A549 (cell line): ENCODE measurements around the gene TXNRD1. TPM values are rescaled to one million over a fixed set of nuclear protein-coding genes. Genes with fewer than 3 reads are reported as not detected.

ENCODE experiments used
- ATAC-seq, 2 experiments: fragments of 200-7000 bp in 1 of 2; fragments of >200 bp in 1 of 2; cut with Nextera tagmentation in 1 of 2; cut with Tn5 transposase in 1 of 2; 3 replicates each; pipeline versions ENCODE4 v1.8.0 to v1.9.1; 2018 to 2020; ENCODE audit warnings: mild to moderate bottlenecking in 1 of 2, moderate library complexity in 1 of 2
- CTCF ChIA-PET: fragments of 300-600 bp; sonication (Branson Sonifier 250); formaldehyde crosslinking; extraction: SDS; loops from one replicate; lab custom pipeline; 2021; ENCODE audit warnings: antibody characterized with exemption, inconsistent platforms; lab: Yijun Ruan, JAX
- POLR2A ChIA-PET: fragments of 350-600 bp; formaldehyde crosslinking; extraction: SDS; loops from one replicate; lab custom pipeline; 2021; ENCODE audit warnings: antibody characterized with exemption, inconsistent platforms; lab: Yijun Ruan, JAX
- DNase-seq, 2 experiments: peaks; one replicate each; pipeline versions ENCODE4 v3.0.0 to v3.0.0-alpha.2; 2011 to 2016; ENCODE audit warnings: low read depth in 1 of 2, low spot score in 1 of 2
- FAIRE-seq: peaks from 2 replicates; lab custom pipeline; 2011; peaks lifted over from hg19 to GRCh38; lab: Jason Lieb, UNC
- H3K27ac ChIP-seq, 2 experiments: fragments of >200 bp; sonication (Bioruptor Twin); formaldehyde crosslinking; 3 replicates each; pipeline ENCODE4 v1.5.1; 2016 to 2017
- H3K4me1 ChIP-seq: fragments of >200 bp; sonication (Bioruptor Twin); formaldehyde crosslinking; 3 replicates; pipeline ENCODE4 v1.6.1; 2016
- H3K4me2 ChIP-seq: fragments of >200 bp; sonication (Bioruptor Twin); formaldehyde crosslinking; 3 replicates; pipeline ENCODE4 v1.6.1; 2016
- H3K4me3 ChIP-seq: fragments of >200 bp; sonication (Bioruptor Twin); formaldehyde crosslinking; 3 replicates; pipeline ENCODE4 v1.5.1; 2016
- H3K9me3 ChIP-seq: fragments of >200 bp; sonication (Bioruptor Twin); formaldehyde crosslinking; 3 replicates; pipeline ENCODE4 v1.6.1; 2016
- BCL3 ChIP-seq: fragments of >200 bp; sonication (Bioruptor Twin); formaldehyde crosslinking; IDR thresholded peaks from 3 replicates; pipeline ENCODE4 v1.6.1; 2016
- CBX8 ChIP-seq: fragments of 200-600 bp; sonication (generic); IDR thresholded peaks from 2 replicates; pipeline ENCODE4 v1.6.1; 2016
- CEBPB ChIP-seq, 2 experiments: fragments of >200 bp in 1 of 2; sonication (Bioruptor Twin) in 1 of 2; formaldehyde crosslinking in 1 of 2; IDR thresholded peaks; 2 replicates each; pipeline ENCODE4 v1.6.1; 2012 to 2016
- CHD2 ChIP-seq: fragments of 150-350 bp; IDR thresholded peaks from 2 replicates; pipeline ENCODE4 v1.6.1; 2014; ENCODE audit warnings: low read length; ENCODE audit not compliant: partially characterized antibody
- CHD4 ChIP-seq: fragments of 200-600 bp; sonication (generic); IDR thresholded peaks from 2 replicates; pipeline ENCODE4 v1.6.1; 2016; ENCODE audit warnings: antibody characterized with exemption, mild to moderate bottlenecking, borderline replicate concordance
- E2F6 ChIP-seq: IDR thresholded peaks from 2 replicates; pipeline ENCODE4 v1.6.1; 2012; ENCODE audit warnings: low read depth, borderline replicate concordance
- EHF ChIP-seq: fragments of 250-450 bp; sonication (Bioruptor Pico); IDR thresholded peaks from 2 replicates; pipeline ENCODE4 v1.5.0; 2020; ENCODE audit warnings: mild to moderate bottlenecking
- EHMT2 ChIP-seq: fragments of 200-600 bp; sonication (generic); IDR thresholded peaks from 2 replicates; pipeline ENCODE4 v1.6.1; 2016; ENCODE audit warnings: antibody characterized with exemption, low read depth, mild to moderate bottlenecking, moderate library complexity
- ELK1 ChIP-seq: fragments of 150-350 bp; IDR thresholded peaks from 2 replicates; pipeline ENCODE4 v1.6.1; 2014; ENCODE audit warnings: low read depth, mild to moderate bottlenecking, low read length
- EP300 ChIP-seq, 2 experiments: fragments of >200 bp; sonication (Bioruptor Twin); formaldehyde crosslinking; IDR thresholded peaks; 2 replicates in 1 of 2; 3 replicates in 1 of 2; pipeline ENCODE4 v1.6.1; 2016 to 2017
- GATA3 ChIP-seq: IDR thresholded peaks from 2 replicates; pipeline ENCODE4 v1.6.1; 2012; ENCODE audit warnings: borderline replicate concordance
- HOXA7 ChIP-seq: fragments of 250-450 bp; sonication (Bioruptor Pico); IDR thresholded peaks from 2 replicates; pipeline ENCODE4 v1.5.0; 2020; ENCODE audit warnings: mild to moderate bottlenecking, moderate library complexity
- HOXB5 ChIP-seq: fragments of 250-450 bp; sonication (Bioruptor Pico); IDR thresholded peaks from 2 replicates; pipeline ENCODE4 v1.5.0; 2020; ENCODE audit warnings: mild to moderate bottlenecking, moderate library complexity
- JUN ChIP-seq, 2 experiments: fragments of >200 bp; sonication (Bioruptor Twin); formaldehyde crosslinking; IDR thresholded peaks; 2 replicates in 1 of 2; 3 replicates in 1 of 2; pipeline ENCODE4 v1.6.1; 2016 to 2017
- JUNB ChIP-seq: fragments of >200 bp; sonication (Bioruptor Twin); formaldehyde crosslinking; IDR thresholded peaks from 2 replicates; pipeline ENCODE4 v1.6.1; 2016
- MAFK ChIP-seq: fragments of 450-650 bp; IDR thresholded peaks from 2 replicates; pipeline ENCODE4 v1.6.1; 2014; ENCODE audit not compliant: partially characterized antibody
- MAZ ChIP-seq: fragments of 150-350 bp; IDR thresholded peaks from 2 replicates; pipeline ENCODE4 v1.6.1; 2014; ENCODE audit warnings: antibody characterized with exemption, low read depth, low read length, borderline replicate concordance
- NFE2L2 ChIP-seq: fragments of 150-350 bp; conservative IDR thresholded peaks from 2 replicates; pipeline ENCODE4 v1.6.1; 2014; ENCODE audit warnings: low read length
- NPAS2 ChIP-seq: fragments of 250-450 bp; sonication (Bioruptor Pico); IDR thresholded peaks from 2 replicates; pipeline ENCODE4 v1.8.0; 2022; ENCODE audit warnings: mild to moderate bottlenecking, moderate library complexity, borderline replicate concordance
- NR3C1 ChIP-seq: fragments of >200 bp; sonication (Bioruptor Twin); formaldehyde crosslinking; IDR thresholded peaks from 3 replicates; pipeline ENCODE4 v1.6.1; 2017
- PBX3 ChIP-seq: IDR thresholded peaks from 2 replicates; pipeline ENCODE4 v1.6.1; 2012
- PHF8 ChIP-seq: fragments of 200-600 bp; sonication (generic); IDR thresholded peaks from 2 replicates; pipeline ENCODE4 v1.6.1; 2016; ENCODE audit warnings: low read depth, mild to moderate bottlenecking, antibody characterized with exemption, moderate library complexity, borderline replicate concordance
- POLR2A ChIP-seq: IDR thresholded peaks from 2 replicates; pipeline ENCODE4 v1.6.1; 2012; ENCODE audit warnings: mild to moderate bottlenecking, low read length
- RAD21 ChIP-seq, 2 experiments: fragments of >200 bp in 1 of 2; sonication (Bioruptor Twin) in 1 of 2; formaldehyde crosslinking in 1 of 2; IDR thresholded peaks in 1 of 2; conservative IDR thresholded peaks in 1 of 2; 2 replicates in 1 of 2; 3 replicates in 1 of 2; pipeline ENCODE4 v1.6.1; 2012 to 2018; ENCODE audit warnings: inconsistent platforms in 1 of 2
- RCOR1 ChIP-seq: fragments of 150-350 bp; IDR thresholded peaks from 2 replicates; pipeline ENCODE4 v1.6.1; 2014; ENCODE audit warnings: antibody characterized with exemption, low read length, low read depth
- RFX5 ChIP-seq: fragments of 450-650 bp; IDR thresholded peaks from 2 replicates; pipeline ENCODE4 v1.7.1; 2014; ENCODE audit warnings: antibody characterized with exemption, mild to moderate bottlenecking, moderate library complexity
- TFCP2L1 ChIP-seq: fragments of 250-450 bp; sonication (Bioruptor Pico); IDR thresholded peaks from 2 replicates; pipeline ENCODE4 v1.5.0; 2021; ENCODE audit warnings: mild to moderate bottlenecking
- TP53 ChIP-seq: fragments of 250-450 bp; sonication (Bioruptor Pico); IDR thresholded peaks from 2 replicates; pipeline ENCODE4 v1.5.0; 2021; ENCODE audit warnings: mild to moderate bottlenecking, moderate library complexity
- ZNF302 ChIP-seq: fragments of 250-450 bp; sonication (Bioruptor Pico); IDR thresholded peaks from 2 replicates; pipeline ENCODE4 v1.9.0; 2021; ENCODE audit warnings: inconsistent platforms, mild to moderate bottlenecking, moderate library complexity
- ZSCAN20 ChIP-seq: fragments of 250-450 bp; sonication (Bioruptor Pico); IDR thresholded peaks from 2 replicates; pipeline ENCODE4 v1.8.0; 2022; ENCODE audit warnings: mild to moderate bottlenecking, moderate library complexity
- WGBS: methylation state at CpG from one replicate; pipeline ENCODE4 v1.1.6; 2017; ENCODE audit errors: missing lambda C conversion rate; 5-methylcytosine and 5-hydroxymethylcytosine counted together
- polyA plus RNA-seq, 4 experiments: library from polyadenylated mRNA; depleted of rRNA in 3 of 4; stranded (reverse); fragments of >200 nt; fragmentation: RNase III in 1 of 4; extraction: RNeasy Plus Mini Kit Qiagen cat#74134 plus additional on column Dnase treatment in 1 of 4; gene quantifications; 2 replicates in 3 of 4; 3 replicates in 1 of 4; pipeline ENCODE4 v1.2.3, GENCODE V29; 2011 to 2017

Gene TXNRD1
- polyA plus RNA-seq, 2 of the 4 experiments (the other 2 are of a cell fraction), result 899 to 1,230 TPM

GRCh38 chr12:104215638-104216297 is at the start of gene TXNRD1 (continued):
- TF ChIP-seq JUN (IDR thresholded peaks at IDR 0.05), result peak; percentile 68 to 85
- peak; percentile 9; the same call in 1 of the 2 replicates for TF ChIP-seq TFCP2L1 (CRISPR knock-in tag)
- no peak for TF ChIP-seq NR3C1
- TF ChIP-seq CHD4, result no peak
- TF ChIP-seq EHF (CRISPR knock-in tag), result 0 out of 2 replicates have a peak, but pooled peaks have one; percentile 86
- no peak for TF ChIP-seq CEBPB (IDR thresholded peaks at IDR 0.05)
- TF ChIP-seq MAZ, result no peak
- TF ChIP-seq HOXA7 (CRISPR knock-in tag), result no peak
- no peak for TF ChIP-seq ELK1
- TF ChIP-seq NPAS2 (CRISPR knock-in tag), result no peak
- peak; percentile 90 to 96 for TF ChIP-seq RAD21 (conservative IDR thresholded peaks at IDR 0.05 in 1 of 2, IDR thresholded peaks at IDR 0.05 in 1 of 2)
- TF ChIP-seq JUNB, result no peak
- no peak for TF ChIP-seq ZSCAN20 (CRISPR knock-in tag)
- TF ChIP-seq CBX8, result no peak
- peak; percentile 82 for TF ChIP-seq POLR2A
- TF ChIP-seq EHMT2, result no peak
- no peak for TF ChIP-seq RFX5
- no peak for TF ChIP-seq ZNF302 (CRISPR knock-in tag)
- TF ChIP-seq BCL3, result 0 out of 3 replicates have a peak, but pooled peaks have one; percentile 54
- peak; percentile 44; the same call in 1 of the 2 replicates for TF ChIP-seq GATA3
- peak; percentile 78; the same call in 1 of the 2 replicates for TF ChIP-seq HOXB5 (CRISPR knock-in tag)
- TF ChIP-seq EP300 (IDR thresholded peaks at IDR 0.05), result no peak
- peak; percentile 53; the same call in 1 of the 2 replicates for TF ChIP-seq PHF8
- no peak for TF ChIP-seq MAFK
- TF ChIP-seq PBX3, result no peak
- TF ChIP-seq RCOR1, result no peak
- peak; percentile 74 for TF ChIP-seq E2F6

- ChIA-PET CTCF (interaction anchor here (1.9 kb wide), 1 partner anchor 15 kb away, joined by 5 read pairs; no protein-coding TSS in a partner anchor), POLR2A (no interaction called here)
- TF ChIP-seq TP53 (CRISPR knock-in tag) (no peak), NFE2L2 (no peak), NPAS2 (CRISPR knock-in tag) (no peak), EP300 (IDR thresholded peaks at IDR 0.05) (no peak), CHD2 (no peak)
- no peak overlapping the region for H3K27ac ChIP-seq
- no peak overlapping the region for H3K4me2 ChIP-seq
- FAIRE-seq (no peak), ATAC-seq (no peak), DNase-seq (no peak)
- H3K9me3 ChIP-seq, result no peaks in the 10 kb centered on the region
- no peaks in the 10 kb centered on the region for H3K4me1 ChIP-seq
- WGBS, result 68% methylated on average over 2 of the region's 2 CpGs
- no peak overlapping the region for H3K4me3 ChIP-seq
Observed at GRCh38 chr12:104165801-104166200, 49.8 kb upstream of the TXNRD1 start.
